Articular chondrocyte of knee joint (primary cell): ENCODE measurements around the gene CR1L. TPM values are rescaled to one million over a fixed set of nuclear protein-coding genes. Genes with fewer than 3 reads are reported as not detected.

Experiments used
- small RNA-seq: library from RNA; depleted of rRNA; stranded (forward); fragments of <200 nt; gene quantifications from one replicate; pipeline ENCODE3, GENCODE V24; 2012
- total RNA-seq: library from RNA; depleted of rRNA; stranded (reverse); fragments of >200 nt; gene quantifications from 2 replicates; pipeline ENCODE4 v1.2.3, GENCODE V29; 2012

Gene CR1L
- total RNA-seq: not detected in 2 replicates

GRCh38 chr1:207644852-207645634 lies at the start of gene CR1L:
Gene CR1L, plus strand, starts transcription at chr1:207645133. Its CDS starts 101 bp downstream, at chr1:207645234.

GRCh38 chr1:207751790-207752455 lies 107.0 kb downstream of the CR1L start, which contains the start of gene CD46:
Gene CD46, plus strand, starts transcription at chr1:207752054. Its CDS starts 159 bp downstream, at chr1:207752213.

Small RNA genes lying within 50 kb of the gene (small RNA-seq; reads per million reads assigned to genes)
- gene RNA5SP534: not detected

Other genes with a start within 250 kb of the CR1L start
- gene CR2, start 190.8 kb upstream of the CR1L start, total RNA-seq: not detected in 2 replicates
- not detected in 2 replicates for gene CR1, start 149.0 kb upstream of the CR1L start, total RNA-seq
- gene CD46, start 106.9 kb downstream of the CR1L start, total RNA-seq: 139 and 144 TPM in 2 replicates